Gastrocnemius medialis (tissue), 4 donors: ENCODE results near the gene AGAP2. TPM values are rescaled to one million over a fixed set of nuclear protein-coding genes. Genes with fewer than 3 reads are reported as not detected.

Source experiments
- ATAC-seq, 2 donors: fragments of 150-250 bp; one replicate each; pipeline ENCODE4 v1.9.1; 2016
- DNase-seq, 2 donors: peaks; one replicate each; pipeline ENCODE4 v3.0.0-alpha.2; 2019
- H3K27ac ChIP-seq, 4 donors: fragments of 200-600 bp; sonication (generic); 1 replicate in 1 of 4; 2 replicates in 3 of 4; pipeline ENCODE4 v1.5.1; 2016 to 2018; ENCODE audit warnings: mild to moderate bottlenecking in 2 of 4, moderate library complexity in 1 of 4
- H3K27me3 ChIP-seq, 3 donors: fragments of 200-600 bp; sonication (generic) in 2 of 3; 1 replicate in 1 of 3; 2 replicates in 2 of 3; pipeline versions ENCODE4 v1.5.1 to v1.6.0; 2016 to 2019; ENCODE audit warnings: mild to moderate bottlenecking in 1 of 3, moderate library complexity in 1 of 3
- H3K36me3 ChIP-seq, 2 donors: fragments of 200-600 bp; sonication (generic) in 1 of 2; one replicate each; pipeline ENCODE4 v1.5.1; 2017 to 2018
- H3K4me1 ChIP-seq, 2 donors: fragments of 200-600 bp; sonication (generic) in 1 of 2; one replicate each; pipeline ENCODE4 v1.5.1; 2016 to 2017; ENCODE audit warnings: mild to moderate bottlenecking in 2 of 2
- H3K4me3 ChIP-seq, 4 donors: fragments of 200-600 bp; sonication (generic) in 3 of 4; 1 replicate in 1 of 4; 2 replicates in 3 of 4; pipeline ENCODE4 v1.5.1; 2016 to 2019; ENCODE audit warnings: mild to moderate bottlenecking in 2 of 4
- H3K9me3 ChIP-seq, 3 donors: fragments of 200-600 bp; sonication (generic) in 2 of 3; 1 replicate in 1 of 3; 2 replicates in 2 of 3; pipeline ENCODE4 v1.5.1; 2016 to 2019
- CTCF ChIP-seq, 5 experiments: fragments of 450-650 bp in 3 of 5; fragments of 200-600 bp in 2 of 5; sonication (generic) in 2 of 5; IDR thresholded peaks in 4 of 5; conservative IDR thresholded peaks in 1 of 5; 1 replicate in 4 of 5; 2 replicates in 1 of 5; pipeline ENCODE4 v1.5.1; 2016 to 2019; ENCODE audit warnings: antibody characterized with exemption in 5 of 5, mild to moderate bottlenecking in 3 of 5, moderate library complexity in 3 of 5
- POLR2A ChIP-seq, 2 donors: fragments of 450-650 bp; IDR thresholded peaks; one replicate each; pipeline ENCODE4 v1.6.1; 2017; ENCODE audit warnings: antibody characterized with exemption in 2 of 2, mild to moderate bottlenecking in 2 of 2, moderate library complexity in 2 of 2
- in situ Hi-C, 4 donors: fragments of 200-750 bp; cut with MboI; loops; one replicate each; pipeline versions ENCODE4 v1.15.0 to v1.8.0; 2017; ENCODE audit warnings: low sequenced_read_pairs in 4 of 4
- intact Hi-C: fragments of 100-400 bp; cut with DNase I; formaldehyde crosslinking; loops from one replicate; pipeline ENCODE4 v1.15.1; 2023; ENCODE audit warnings: low total_unique reads
- microRNA-seq, 2 donors: library from miRNA; unstranded; fragments of <30 nt; microRNA quantifications; one replicate each; pipeline ENCODE4, GENCODE V29; 2016; ENCODE audit warnings: borderline replicate concordance in 2 of 2
- total RNA-seq, 4 donors: library from RNA; depleted of rRNA; stranded (reverse); fragments of >200 nt; gene quantifications; one replicate each; pipeline versions ENCODE4 v1.1.0 to v1.2.3, GENCODE V29; 2016

Gene AGAP2
- total RNA-seq, 4 donors from 2014 or later = 1.8 to 5.4 (median 3.7) TPM

GRCh38 chr12:57674691-57675090, 63.9 kb downstream of the AGAP2 start:
- intact Hi-C loops = no loop called here
- DNase-seq (no peak), ATAC-seq (no peak)
- Histone ChIP-seq H3K36me3 (no peaks in the 10 kb centered on the region), H3K27me3 (no peaks in the 10 kb centered on the region), H3K27ac (no peak overlapping the region), H3K9me3 (no peaks in the 10 kb centered on the region), H3K4me3 (no peak overlapping the region), H3K4me1 (no peaks in the 10 kb centered on the region)
- in situ Hi-C loops = no loop called here
- TF ChIP-seq POLR2A (IDR thresholded peaks at IDR 0.05) (no peak), CTCF (IDR thresholded peaks at IDR 0.05 in 4 of 5, conservative IDR thresholded peaks at IDR 0.05 in 1 of 5) (no peak)

Small RNA genes lying within 50 kb of the gene (microRNA-seq; reads per million reads assigned to microRNA genes)
- gene MIR6759 = 0 reads per million in 2 donors

Other genes with a start within 250 kb of the AGAP2 start
- 10 to 100 TPM; 11.8 to 46.4 (median 17.1) TPM for gene DDIT3, start 218.2 kb downstream of the AGAP2 start, total RNA-seq
- gene MBD6, start 215.9 kb downstream of the AGAP2 start, total RNA-seq = 10 to 100 TPM in 3 of 4 donors, 1 to 10 TPM in 1; 5.5 to 20.3 (median 12.9) TPM
- gene DCTN2, start 191.6 kb downstream of the AGAP2 start, total RNA-seq = 100 to 1,000 TPM; 147 to 265 (median 177) TPM
- gene KIF5A, start 188.7 kb downstream of the AGAP2 start, total RNA-seq = under 1 TPM in 2 of 4 donors, not detected in 2; 0.09 to 0.36 TPM
- 10 to 100 TPM; 11.2 to 22.0 (median 14.6) TPM for gene PIP4K2C, start 147.6 kb downstream of the AGAP2 start, total RNA-seq
- 10 to 100 TPM in 1 of 4 donors, 1 to 10 TPM in 3; 3.5 to 13.8 (median 6.8) TPM for gene DTX3, start 133.9 kb downstream of the AGAP2 start, total RNA-seq
- gene ARHGEF25, start 127.3 kb downstream of the AGAP2 start, total RNA-seq = 1 to 10 TPM; 1.9 to 3.3 (median 2.4) TPM
- gene B4GALNT1, start 105.5 kb downstream of the AGAP2 start, total RNA-seq = 10 to 100 TPM; 13.2 to 25.5 (median 16.6) TPM
- gene OS9, start 44.6 kb downstream of the AGAP2 start, total RNA-seq = 100 to 1,000 TPM in 3 of 4 donors, 10 to 100 TPM in 1; 77.0 to 152 (median 106) TPM
- 10 to 100 TPM; 25.5 to 58.9 (median 32.2) TPM for gene TSPAN31, start 6.3 kb upstream of the AGAP2 start, total RNA-seq
- gene CDK4, start 13.6 kb upstream of the AGAP2 start, total RNA-seq = 10 to 100 TPM; 39.7 to 55.5 (median 47.4) TPM
- gene MARCHF9, start 16.4 kb upstream of the AGAP2 start, total RNA-seq = 10 to 100 TPM in 1 of 4 donors, 1 to 10 TPM in 3; 4.8 to 11.3 (median 7.9) TPM
- gene CYP27B1, start 28.3 kb upstream of the AGAP2 start, total RNA-seq = not detected
- 10 to 100 TPM in 3 of 4 donors, 1 to 10 TPM in 1; 6.5 to 22.7 (median 17.9) TPM for gene METTL1, start 33.4 kb upstream of the AGAP2 start, total RNA-seq
- 1 to 10 TPM in 3 of 4 donors, under 1 TPM in 1; 0.82 to 2.0 (median 1.0) TPM for gene EEF1AKMT3, start 33.9 kb upstream of the AGAP2 start, total RNA-seq
- 10 to 100 TPM; 37.6 to 47.5 (median 40.1) TPM for gene TSFM, start 44.0 kb upstream of the AGAP2 start, total RNA-seq
- 10 to 100 TPM in 1 of 4 donors, 1 to 10 TPM in 2, under 1 TPM in 1; 0.78 to 22.7 (median 4.3) TPM for gene AVIL, start 80.0 kb upstream of the AGAP2 start, total RNA-seq
- 100 to 1,000 TPM in 1 of 4 donors, 10 to 100 TPM in 3; 66.0 to 116 (median 83.4) TPM for gene CTDSP2, start 108.0 kb upstream of the AGAP2 start, total RNA-seq
- gene ATP23, start 202.8 kb upstream of the AGAP2 start, total RNA-seq = 10 to 100 TPM in 2 of 4 donors, 1 to 10 TPM in 2; 7.1 to 26.4 (median 10.7) TPM